Raji (cell line): Measurements from ENCODE around the gene L1TD1.

ENCODE experiments used
- POLR2A ChIP-seq: IDR thresholded peaks from 2 replicates; pipeline ENCODE4 v1.6.1; 2011; ENCODE audit warnings: low read depth, low read length, control low read depth; ENCODE audit not compliant: insufficient read depth

L1TD1 gene, protein sequence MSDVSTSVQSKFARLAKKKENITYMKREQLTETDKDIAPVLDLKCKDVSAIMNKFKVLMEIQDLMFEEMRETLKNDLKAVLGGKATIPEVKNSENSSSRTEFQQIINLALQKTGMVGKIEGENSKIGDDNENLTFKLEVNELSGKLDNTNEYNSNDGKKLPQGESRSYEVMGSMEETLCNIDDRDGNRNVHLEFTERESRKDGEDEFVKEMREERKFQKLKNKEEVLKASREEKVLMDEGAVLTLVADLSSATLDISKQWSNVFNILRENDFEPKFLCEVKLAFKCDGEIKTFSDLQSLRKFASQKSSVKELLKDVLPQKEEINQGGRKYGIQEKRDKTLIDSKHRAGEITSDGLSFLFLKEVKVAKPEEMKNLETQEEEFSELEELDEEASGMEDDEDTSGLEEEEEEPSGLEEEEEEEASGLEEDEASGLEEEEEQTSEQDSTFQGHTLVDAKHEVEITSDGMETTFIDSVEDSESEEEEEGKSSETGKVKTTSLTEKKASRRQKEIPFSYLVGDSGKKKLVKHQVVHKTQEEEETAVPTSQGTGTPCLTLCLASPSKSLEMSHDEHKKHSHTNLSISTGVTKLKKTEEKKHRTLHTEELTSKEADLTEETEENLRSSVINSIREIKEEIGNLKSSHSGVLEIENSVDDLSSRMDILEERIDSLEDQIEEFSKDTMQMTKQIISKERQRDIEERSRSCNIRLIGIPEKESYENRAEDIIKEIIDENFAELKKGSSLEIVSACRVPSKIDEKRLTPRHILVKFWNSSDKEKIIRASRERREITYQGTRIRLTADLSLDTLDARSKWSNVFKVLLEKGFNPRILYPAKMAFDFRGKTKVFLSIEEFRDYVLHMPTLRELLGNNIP

DNA sequence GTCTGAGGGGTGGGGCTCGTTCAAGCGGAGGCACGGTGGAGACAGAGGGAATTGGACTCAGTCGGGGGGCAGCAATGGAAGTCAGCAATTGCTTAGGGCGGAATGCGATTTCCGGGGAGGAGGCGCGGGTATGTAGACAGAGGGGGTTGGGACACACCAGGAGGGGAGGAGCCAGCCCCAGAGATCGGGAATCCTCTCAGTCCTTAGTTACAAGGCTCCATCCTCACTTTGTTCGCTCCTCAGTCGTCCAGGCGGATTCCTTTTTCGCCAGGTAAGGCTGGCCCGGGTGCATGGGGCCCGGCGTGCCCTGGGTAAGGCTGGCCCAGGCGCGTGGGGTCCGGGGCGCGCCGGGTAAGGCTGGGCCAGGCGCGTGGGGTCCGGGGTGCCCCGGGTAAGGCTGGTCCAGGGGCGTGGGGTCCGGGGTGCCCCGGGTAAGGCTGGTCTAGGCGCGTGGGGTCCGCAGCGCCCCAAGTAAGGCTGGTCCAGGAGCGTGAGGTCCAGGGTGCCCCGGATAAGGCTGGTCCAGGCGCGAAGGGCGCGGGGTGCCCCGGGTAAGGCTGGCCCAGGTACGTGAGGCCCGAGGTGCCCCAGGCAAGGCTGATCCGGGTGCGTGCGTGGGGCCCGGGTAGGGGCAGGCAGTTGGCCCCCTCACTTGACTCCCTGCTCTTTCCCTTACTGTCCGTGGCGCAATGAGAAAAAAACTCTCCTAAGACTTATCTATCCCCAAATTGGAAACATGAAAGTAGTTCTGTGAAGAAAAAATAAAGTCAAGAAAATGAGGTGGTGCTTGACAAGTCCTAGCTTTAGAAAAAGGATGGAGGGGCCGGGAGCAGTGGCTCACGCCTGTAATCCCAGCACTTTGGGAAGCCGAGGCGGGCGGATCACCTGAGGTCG, at the start of gene L1TD1:
Gene L1TD1 (plus strand): TSS at position 199 of the 894 bp plus-strand sequence. CDS start 11,780 bp downstream, outside the sequence.
- no peak for TF ChIP-seq POLR2A

DNA sequence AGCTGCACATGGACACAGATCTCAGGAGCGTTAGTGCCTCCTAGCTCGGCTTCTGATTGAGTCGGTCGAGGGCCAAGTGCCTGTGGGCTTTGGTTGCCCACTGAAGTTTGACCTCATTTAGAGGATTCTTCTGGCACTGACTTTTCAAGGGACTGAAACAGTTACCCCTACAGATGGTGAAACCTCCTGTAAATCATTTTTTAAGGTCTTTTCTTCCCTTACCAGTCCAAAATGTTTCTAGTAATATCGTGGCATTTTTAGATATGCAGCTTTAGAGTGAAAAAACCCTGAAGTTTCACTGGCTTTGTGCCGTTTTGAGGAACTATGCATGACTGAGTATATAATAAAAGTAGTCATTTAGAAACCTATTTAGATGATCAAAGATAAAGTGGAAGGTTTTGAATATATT, 34.7 kb upstream of the L1TD1 start:
- TF ChIP-seq POLR2A, result no peak

DNA sequence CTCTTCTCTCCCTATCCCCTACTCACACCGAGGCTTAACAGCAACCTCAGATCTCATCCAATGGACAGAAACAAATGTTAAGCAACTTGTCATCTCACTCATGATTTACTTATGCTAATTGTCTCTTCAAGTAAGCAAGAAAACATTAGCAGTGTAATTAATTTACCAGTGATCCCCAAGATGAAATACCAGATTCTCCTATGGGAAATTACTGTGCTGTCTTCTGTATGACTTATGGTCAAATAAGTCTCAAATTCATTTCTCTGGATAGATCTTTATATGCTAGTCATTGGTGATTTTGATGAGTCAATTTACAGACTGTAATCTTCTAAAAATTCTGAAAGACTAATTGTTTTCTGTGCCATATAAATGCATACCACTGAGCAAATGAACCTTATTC, 32.9 kb upstream of the L1TD1 start:
- TF ChIP-seq POLR2A, result no peak

DNA sequence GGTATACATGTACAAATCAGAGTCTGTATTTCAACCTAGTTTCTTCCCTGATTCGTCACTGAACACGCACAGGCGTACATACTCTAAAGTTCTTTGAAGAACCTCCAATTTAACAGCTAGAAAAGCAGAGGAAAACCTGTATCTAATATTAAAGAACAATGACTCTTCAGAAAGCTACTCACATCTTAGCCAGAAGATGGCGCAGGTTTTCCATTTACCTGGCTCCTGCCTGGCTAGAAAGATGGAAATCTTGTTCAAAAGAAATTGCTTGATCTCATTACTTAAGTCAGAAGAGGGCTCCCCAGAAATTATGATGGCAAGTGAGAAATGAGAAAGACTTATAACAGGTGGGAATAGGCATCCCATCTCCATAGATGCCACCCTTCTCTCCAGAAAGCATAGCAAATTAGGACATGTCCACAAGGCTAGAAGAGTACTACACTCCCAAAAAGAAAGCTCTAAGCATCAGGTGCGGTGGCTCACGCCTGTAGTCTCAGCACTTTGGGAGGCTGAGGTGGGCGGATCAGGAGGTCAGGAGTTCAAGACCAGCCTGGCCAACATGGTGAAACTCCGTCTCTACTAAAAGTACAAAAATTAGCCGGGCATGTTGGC, 19.0 kb upstream of the L1TD1 start:
- TF ChIP-seq POLR2A, result no peak

DNA sequence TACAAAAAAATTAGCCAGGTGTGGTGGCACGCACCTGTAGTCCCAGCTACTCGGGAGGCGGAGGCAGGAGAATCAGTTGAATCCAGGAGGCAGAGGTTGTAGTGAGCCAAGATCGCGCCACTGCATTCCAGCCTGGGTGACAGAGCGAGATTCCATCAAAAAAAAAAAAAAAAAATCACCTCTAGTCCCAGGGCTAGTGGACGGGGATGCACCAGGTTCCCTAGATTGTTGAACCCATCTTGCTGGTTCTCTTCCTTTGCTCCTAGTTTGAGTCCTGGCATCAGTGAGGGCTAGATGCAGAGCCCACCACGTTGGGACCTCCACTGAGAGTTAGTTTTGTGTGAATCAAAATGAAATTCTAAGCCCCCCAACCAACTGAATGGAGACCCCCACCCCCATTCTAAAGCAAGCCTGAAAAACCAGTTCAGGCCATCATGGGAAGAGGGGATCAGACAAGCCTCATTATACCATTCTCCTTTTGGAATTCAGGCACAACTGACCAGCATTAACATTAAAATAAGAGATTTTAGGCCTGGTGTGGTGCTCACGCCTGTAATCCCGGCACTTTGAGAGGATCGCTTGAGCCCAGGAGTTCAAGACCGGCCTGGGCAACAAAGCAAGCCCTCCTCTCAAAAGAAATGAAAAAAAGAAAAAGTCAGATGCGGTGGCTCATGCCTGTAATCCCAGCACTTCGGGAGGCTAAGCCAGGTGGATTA, 17.9 kb upstream of the L1TD1 start:
- no peak for TF ChIP-seq POLR2A

DNA sequence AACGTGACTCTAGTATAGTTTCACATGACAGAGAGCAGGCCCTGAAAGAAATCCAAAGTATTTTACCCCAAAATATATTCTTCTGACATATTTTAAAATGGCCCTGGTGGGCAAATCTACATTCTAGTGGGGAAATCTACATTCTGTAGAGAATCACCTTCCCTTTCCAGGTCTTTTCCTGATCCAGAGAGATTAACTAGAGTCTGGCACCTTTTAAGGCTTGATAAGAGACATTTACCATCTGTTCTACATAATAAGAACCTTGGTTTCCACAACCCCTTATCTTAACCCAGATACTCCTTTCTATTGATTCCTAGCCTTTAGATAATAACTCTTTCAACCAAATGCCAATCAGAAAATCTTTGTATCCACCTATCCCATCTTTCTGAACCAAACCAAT, 17.0 kb upstream of the L1TD1 start:
- no peak for TF ChIP-seq POLR2A

DNA sequence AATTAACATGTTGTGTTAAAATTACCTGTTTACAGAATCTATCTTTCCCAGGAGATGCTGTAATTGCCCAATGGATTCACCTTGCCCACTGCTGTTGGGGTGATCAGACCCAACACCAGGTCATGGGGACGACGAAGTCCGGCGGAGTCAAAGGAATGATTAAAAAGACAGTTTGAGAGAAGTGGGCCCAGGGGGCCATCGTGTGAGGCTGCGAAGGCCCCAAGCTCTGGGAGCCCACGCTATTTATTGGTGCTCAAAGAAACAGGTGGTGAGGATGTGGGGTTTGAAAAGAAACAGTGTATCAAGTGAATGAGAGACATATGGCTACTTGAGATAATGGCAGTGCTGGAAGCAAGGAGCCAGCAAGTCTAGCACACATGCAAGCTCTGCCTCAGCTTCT, 16.3 kb upstream of the L1TD1 start:
- TF ChIP-seq POLR2A, result no peak

DNA sequence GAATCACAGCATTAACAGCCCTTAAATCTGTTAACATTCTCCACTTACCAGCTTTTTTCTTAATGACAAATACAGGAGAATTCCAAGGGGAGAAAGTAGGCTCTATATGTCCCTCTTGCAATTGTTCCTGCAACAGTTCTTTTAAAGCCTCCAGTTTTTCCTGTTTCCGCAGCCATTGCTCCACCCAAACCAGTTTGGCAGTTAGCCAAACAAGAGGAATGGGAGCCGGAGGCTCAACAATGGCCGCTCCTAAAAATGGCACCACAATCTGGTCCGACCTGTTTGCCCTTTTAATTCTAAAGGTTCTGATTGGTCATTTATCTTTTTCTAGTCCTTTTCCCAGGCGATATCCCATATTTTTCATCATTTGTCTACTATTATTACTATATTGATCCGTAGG, 14.0 kb upstream of the L1TD1 start:
- TF ChIP-seq POLR2A, result no peak

DNA sequence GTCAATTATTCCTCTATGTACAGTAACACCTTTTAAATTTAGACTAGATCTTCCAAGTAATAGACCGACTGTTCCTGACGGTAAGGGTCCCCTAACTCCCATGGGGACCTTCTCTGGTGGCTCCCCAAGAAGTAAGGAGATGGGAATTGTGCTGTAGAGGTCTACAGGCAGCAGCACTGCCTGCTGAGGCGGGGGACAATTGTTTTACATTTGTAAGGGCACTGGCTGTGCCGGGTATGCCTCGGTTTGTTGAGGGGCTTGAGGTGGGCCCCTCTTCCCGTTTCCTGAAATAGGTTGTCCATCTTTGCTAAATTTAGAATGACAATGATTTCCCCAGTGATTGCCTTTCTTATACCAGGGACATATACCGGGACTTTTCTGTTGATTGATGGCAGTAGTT, 13.1 kb upstream of the L1TD1 start:
- no peak for TF ChIP-seq POLR2A

DNA sequence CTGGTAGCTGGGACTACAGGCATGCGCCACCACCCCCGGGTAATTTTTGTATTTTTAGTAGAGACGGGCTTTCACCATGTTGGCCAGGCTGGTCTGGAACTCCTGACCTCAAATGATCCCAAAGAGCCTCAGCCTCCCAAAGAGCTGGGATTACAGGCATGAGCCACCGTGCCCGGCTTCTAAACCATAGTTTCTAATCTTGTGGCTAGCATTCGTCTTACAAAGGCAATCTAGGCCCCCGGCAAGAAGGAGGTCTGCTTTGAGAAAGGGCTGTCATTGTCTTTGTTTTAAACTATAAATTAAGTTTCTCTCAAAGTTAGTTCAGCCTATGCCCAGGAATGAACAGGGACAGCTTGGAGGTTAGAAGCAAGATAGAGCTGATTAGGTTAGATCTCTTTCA, 10.3 kb upstream of the L1TD1 start:
- TF ChIP-seq POLR2A, result no peak

DNA sequence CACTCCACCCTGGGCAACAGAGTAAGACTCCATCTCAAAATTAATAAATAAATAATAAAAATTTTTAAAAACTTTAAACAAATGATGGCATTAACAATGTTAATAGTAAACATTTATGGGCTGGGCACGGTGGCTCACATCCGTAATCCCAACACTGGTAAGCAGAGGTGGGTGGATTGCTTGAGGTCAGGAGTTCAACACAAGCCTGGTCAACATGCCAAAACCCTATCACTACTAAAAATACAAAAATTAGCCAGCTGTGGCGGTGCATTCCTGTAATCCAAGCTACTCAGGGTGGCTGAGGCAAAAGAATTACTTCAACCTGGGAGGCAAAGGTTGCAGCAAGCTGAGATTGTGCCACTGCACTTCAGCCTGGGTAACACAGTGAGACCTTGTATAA, 9.0 kb upstream of the L1TD1 start:
- no peak for TF ChIP-seq POLR2A

DNA sequence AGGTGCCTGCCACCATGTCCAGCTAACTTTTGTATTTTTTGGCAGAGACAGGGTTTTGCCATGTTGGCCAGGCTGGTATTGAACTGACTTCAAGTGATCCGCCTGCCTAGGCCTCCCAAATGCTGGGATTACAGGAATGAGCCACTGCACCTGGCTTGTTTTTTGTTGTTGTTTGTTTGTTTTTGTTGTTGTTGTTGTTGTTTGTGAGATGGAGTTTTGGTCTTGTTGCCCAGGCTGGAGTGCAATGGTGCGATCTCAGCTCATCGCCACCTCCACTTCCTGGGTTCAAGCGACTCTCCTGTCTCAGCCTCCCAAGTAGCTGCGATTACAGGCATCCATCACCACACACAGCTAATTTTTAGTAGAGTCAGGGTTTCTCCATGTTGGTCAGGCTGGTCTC, 7.1 kb upstream of the L1TD1 start:
- no peak for TF ChIP-seq POLR2A

DNA sequence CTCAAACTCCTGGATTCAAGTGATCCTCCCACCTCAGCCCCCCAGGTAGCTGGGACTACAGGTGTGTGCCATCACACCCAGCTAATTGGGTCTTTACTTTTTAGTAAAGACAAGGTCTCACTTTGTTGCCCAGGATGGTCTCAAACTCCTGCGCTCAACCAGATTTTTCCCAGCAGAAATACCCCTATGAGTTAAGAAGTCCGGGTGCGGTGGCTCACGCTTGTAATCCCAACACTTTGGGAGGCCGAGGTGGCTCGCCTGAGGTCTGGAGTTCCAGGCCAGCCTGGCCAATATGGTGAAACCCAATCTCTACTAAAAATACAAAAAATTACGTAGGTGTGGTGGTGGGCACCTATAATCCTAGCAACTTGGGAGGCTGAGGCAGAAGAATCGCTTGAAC, 6.5 kb upstream of the L1TD1 start:
- TF ChIP-seq POLR2A, result no peak

DNA sequence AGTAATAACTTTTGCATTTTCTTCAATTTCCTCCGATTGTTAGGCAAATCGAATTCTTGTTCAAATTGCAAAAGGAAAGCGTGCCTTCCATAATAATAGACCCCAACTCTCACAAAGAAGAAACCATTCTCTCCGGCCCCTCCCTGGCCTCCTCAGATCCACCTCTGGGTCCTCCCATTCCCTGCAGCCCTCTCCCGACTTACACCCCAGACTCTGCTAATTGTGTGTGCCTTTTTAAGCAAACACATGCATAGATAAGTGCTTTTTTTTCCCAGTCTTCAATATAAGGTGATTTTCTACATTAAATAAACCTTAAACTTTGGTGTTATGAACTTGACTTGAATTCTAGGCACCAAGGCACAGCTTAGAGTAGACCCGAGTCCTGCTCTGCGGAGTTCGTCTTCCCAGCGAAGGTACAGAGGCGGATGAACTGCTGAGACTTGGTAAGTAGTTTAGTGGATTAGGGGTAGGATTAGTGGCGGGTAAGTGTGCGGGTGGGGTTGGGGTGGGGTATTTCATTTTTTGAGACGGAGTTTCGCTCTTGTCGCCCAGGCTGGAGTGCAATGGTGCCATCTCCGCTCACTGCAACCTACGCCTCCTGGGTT, 1.5 kb downstream of the L1TD1 start:
- no peak for TF ChIP-seq POLR2A
